GM12878 (cell line): ENCODE results near the gene LARP4B. TPM values are rescaled to one million over a fixed set of nuclear protein-coding genes. Genes with fewer than 3 reads are reported as not detected.

Experiments used
- ATAC-seq: fragments of 200-7000 bp; cut with Tn5 transposase; 3 replicates; pipeline ENCODE4 v1.9.1; 2020; ENCODE audit warnings: mild to moderate bottlenecking, moderate library complexity
- BruUV-seq: library from RNA; stranded (reverse); fragments of 400-500 nt; replicated peaks from 2 replicates; lab custom pipeline; 2021; lab: Mats Ljungman, UMichigan
- CTCF ChIA-PET: fragments of 300-600 bp; sonication (Branson Sonifier 250); formaldehyde crosslinking; extraction: SDS; loops from one replicate; lab custom pipeline; 2021; ENCODE audit warnings: inconsistent platforms; lab: Yijun Ruan, JAX
- POLR2A ChIA-PET: fragments of 350-600 bp; formaldehyde crosslinking; extraction: SDS; loops from one replicate; lab custom pipeline; 2021; ENCODE audit warnings: inconsistent platforms; lab: Charles Lee
- RAD21 ChIA-PET: fragments of 300-600 bp; sonication (Branson Sonifier 250); formaldehyde crosslinking; loops from one replicate; lab custom pipeline; 2023; ENCODE audit warnings: antibody characterized with exemption; ENCODE audit not compliant: unreplicated experiment; lab: Charles Lee
- SMC1A ChIA-PET: fragments of 300-600 bp; sonication (Branson Sonifier 250); formaldehyde crosslinking; loops from one replicate; lab custom pipeline; 2023; ENCODE audit not compliant: unreplicated experiment, uncharacterized antibody; lab: Charles Lee
- DNase-seq: peaks from one replicate; pipeline ENCODE4 v3.0.0-alpha.2; 2011; ENCODE audit warnings: low read depth, low spot score
- FAIRE-seq: peaks from 3 replicates; lab custom pipeline; 2011; peaks lifted over from hg19 to GRCh38; lab: Jason Lieb, UNC
- H2AFZ ChIP-seq: 2 replicates; pipeline ENCODE4 v1.6.0; 2011; ENCODE audit warnings: low read depth, low read length, control low read depth; ENCODE audit not compliant: control insufficient read depth
- H3K27ac ChIP-seq: 2 replicates; pipeline ENCODE4 v1.5.1; 2011; ENCODE audit warnings: control low read depth; ENCODE audit not compliant: control insufficient read depth, insufficient read depth
- H3K27me3 ChIP-seq, 2 experiments: replicated peaks in 1 of 2; 2 replicates each; pipeline versions ENCODE4 v1.6.0 to v1.6.1; 2011; ENCODE audit warnings: low read length in 1 of 2; ENCODE audit not compliant: control insufficient read depth in 2 of 2, insufficient read depth in 2 of 2
- H3K36me3 ChIP-seq, 2 experiments: 2 replicates each; pipeline ENCODE4 v1.5.1; 2011; ENCODE audit warnings: low read length in 1 of 2; ENCODE audit not compliant: control insufficient read depth in 2 of 2, insufficient read depth in 2 of 2
- H3K4me1 ChIP-seq: 2 replicates; pipeline ENCODE4 v1.6.1; 2011; ENCODE audit warnings: mild to moderate bottlenecking, low read length, moderate library complexity, mixed read lengths; ENCODE audit not compliant: control insufficient read depth, insufficient read depth
- H3K4me2 ChIP-seq: 2 replicates; pipeline ENCODE4 v1.6.0; 2011; ENCODE audit warnings: control low read depth; ENCODE audit not compliant: control insufficient read depth, insufficient read depth
- H3K4me3 ChIP-seq: fragments of 200-600 bp; sonication (generic); 2 replicates; pipeline ENCODE4 v1.5.1; 2016
- H3K79me2 ChIP-seq: 2 replicates; pipeline ENCODE4 v1.6.0; 2011; ENCODE audit warnings: low read length; ENCODE audit not compliant: control insufficient read depth, insufficient read depth
- H3K9ac ChIP-seq: 2 replicates; pipeline ENCODE4 v1.8.0; 2011; ENCODE audit warnings: low read length, control low read depth, mixed read lengths; ENCODE audit not compliant: control insufficient read depth, insufficient read depth
- H3K9me3 ChIP-seq: replicated peaks from 3 replicates; pipeline ENCODE4 v1.5.1; 2011; ENCODE audit warnings: mild to moderate bottlenecking, low read length; ENCODE audit not compliant: control insufficient read depth, insufficient read depth
- H4K20me1 ChIP-seq: 2 replicates; pipeline ENCODE4 v1.6.0; 2011; ENCODE audit not compliant: control insufficient read depth, insufficient read depth
- ETV6 ChIP-seq, 2 experiments: fragments of 450-650 bp in 1 of 2; IDR thresholded peaks in 1 of 2; conservative IDR thresholded peaks in 1 of 2; 2 replicates each; pipeline ENCODE4 v1.6.1; 2014; ENCODE audit warnings: antibody characterized with exemption in 1 of 2, borderline replicate concordance in 1 of 2, low read depth in 1 of 2, mild to moderate bottlenecking in 1 of 2, moderate library complexity in 1 of 2
- HSF1 ChIP-seq: fragments of 150-350 bp; IDR thresholded peaks from 2 replicates; pipeline ENCODE4 v1.6.1; 2014; ENCODE audit warnings: mild to moderate bottlenecking, low read depth, low read length
- PBX3 ChIP-seq: IDR thresholded peaks from 2 replicates; pipeline ENCODE4 v1.6.1; 2011; ENCODE audit warnings: mild to moderate bottlenecking, low read depth, low read length, moderate library complexity; ENCODE audit not compliant: insufficient replicate concordance
- ZSCAN29 ChIP-seq: fragments of 450-650 bp; IDR thresholded peaks from 2 replicates; pipeline ENCODE4 v1.6.1; 2017; ENCODE audit warnings: mild to moderate bottlenecking, moderate library complexity
- WGBS: methylation state at CpG from one replicate; pipeline ENCODE4 v1.1.6; 2016; ENCODE audit warnings: low lambda C conversion rate; ENCODE audit not compliant: insufficient replicate concordance, insufficient coverage; ENCODE audit errors: missing lambda C conversion rate; 5-methylcytosine and 5-hydroxymethylcytosine counted together
- in situ Hi-C: fragments of 300-500 bp; cut with MboI; formaldehyde crosslinking; loops from 9 replicates; pipeline ENCODE4 v1.14.3; 2018; ENCODE audit warnings: mixed read lengths
- intact Hi-C: fragments of 100-400 bp; cut with micrococcal nuclease; formaldehyde crosslinking; loops from one replicate; pipeline ENCODE4 v1.14.2; 2022; ENCODE audit not compliant: unreplicated experiment
- polyA plus RNA-seq, 11 experiments: library from polyadenylated mRNA; depleted of rRNA in 4 of 11; unstranded in 6 of 11; stranded (reverse) in 5 of 11; fragments of >200 nt; fragmentation: Nextera tagmentation in 4 of 11; fragmentation: Illumina TruSeq in 1 of 11; extraction: Ambion mirVana in 4 of 11; extraction: Trizol in 1 of 11; gene quantifications; 1 replicate in 1 of 11; 2 replicates in 10 of 11; pipeline versions ENCODE4 v1.2.1 to v1.2.3, GENCODE V29; 2011 to 2016; ENCODE audit warnings: inconsistent platforms in 2 of 11, missing spikeins in 2 of 11, low read depth in 1 of 11
- total RNA-seq, 4 experiments: library from RNA; depleted of rRNA in 3 of 4; stranded (reverse); fragments of >200 nt in 3 of 4; fragmentation: Illumina TruSeq in 1 of 4; extraction: Trizol in 1 of 4; gene quantifications; 2 replicates each; pipeline versions ENCODE4 v1.2.1 to v1.2.3, GENCODE V29; 2013 to 2021

Gene LARP4B
- total and polyA plus RNA-seq, 10 of the 15 experiments (the other 5 are each of a cell fraction or from before 2014, with no cell fraction given): 10.5 to 119 (median 39.4) TPM

- TF ChIP-seq HSF1: no peak
- TF ChIP-seq, all 136 proteins: peak for 0
Measured at GRCh38 chr10:787933-788651, 143.4 kb downstream of the LARP4B start (continued).

GRCh38 chr10:786633-787474 is 144.7 kb downstream of the LARP4B start:
- Histone ChIP-seq H3K79me2 (no peaks in the 10 kb centered on the region), H3K4me1 (no peaks in the 10 kb centered on the region), H2AFZ (no peak overlapping the region), H4K20me1 (no peaks in the 10 kb centered on the region), H3K9me3 (no peaks in the 10 kb centered on the region), H3K27me3 (no peaks in the 10 kb centered on the region; a peak in 2 of 4 replicates), H3K27ac (no peak overlapping the region), H3K36me3 (no peaks in the 10 kb centered on the region), H3K4me2 (no peak overlapping the region), H3K4me3 (no peak overlapping the region), H3K9ac (no peak overlapping the region)
- CTCF ChIA-PET: no interaction called here
- POLR2A ChIA-PET: no interaction called here
- FAIRE-seq (no peak), ATAC-seq (no peak), DNase-seq (no peak)
- BruUV-seq: no TSS peak
- TF ChIP-seq ETV6 (conservative IDR thresholded peaks at IDR 0.05 in 1 of 2, IDR thresholded peaks at IDR 0.05 in 1 of 2; ENCODE audit: borderline replicate concordance in 1 of 2, low read depth in 1 of 2) (no peak), PBX3 (no peak), ZSCAN29 (no peak)
- SMC1A ChIA-PET: no interaction called here
- 81% methylated on average over 35 of the region's 44 CpGs for WGBS
- RAD21 ChIA-PET: no interaction called here
- in situ Hi-C loops (no loop called here), intact Hi-C loops (no loop called here)
